Esophagus muscularis mucosa (tissue), 4 donors: ENCODE results near the gene EFR3B. TPM values are rescaled to one million over a fixed set of nuclear protein-coding genes. Genes with fewer than 3 reads are reported as not detected.

Experiments used
- DNase-seq: peaks from one replicate; pipeline ENCODE4 v3.0.0-alpha.2; 2017; ENCODE audit errors: extremely low spot score
- H3K27ac ChIP-seq, 4 donors: fragments of 200-600 bp; sonication (generic); replicated peaks in 1 of 4; 1 replicate in 3 of 4; 2 replicates in 1 of 4; pipeline ENCODE4 v1.5.1; 2016 to 2019; ENCODE audit warnings: mild to moderate bottlenecking in 1 of 4
- H3K27me3 ChIP-seq, 4 donors: fragments of 200-600 bp; sonication (generic); one replicate each; pipeline versions ENCODE4 v1.5.1 to v1.6.0; 2016 to 2019
- H3K36me3 ChIP-seq, 4 donors: fragments of 200-600 bp; sonication (generic); one replicate each; pipeline ENCODE4 v1.5.1; 2016 to 2019
- H3K4me1 ChIP-seq, 4 donors: fragments of 200-600 bp; sonication (generic); one replicate each; pipeline ENCODE4 v1.5.1; 2016 to 2019
- H3K4me3 ChIP-seq, 4 donors: fragments of 200-600 bp; sonication (generic); 1 replicate in 2 of 4; 2 replicates in 2 of 4; pipeline ENCODE4 v1.5.1; 2016 to 2019; ENCODE audit warnings: mild to moderate bottlenecking in 4 of 4, moderate library complexity in 1 of 4
- H3K9me3 ChIP-seq, 4 donors: fragments of 200-600 bp; sonication (generic); 1 replicate in 3 of 4; 2 replicates in 1 of 4; pipeline ENCODE4 v1.5.1; 2016 to 2019
- EP300 ChIP-seq: sonication (generic); formaldehyde crosslinking; IDR thresholded peaks from one replicate; pipeline ENCODE4 v1.6.1; 2017; ENCODE audit warnings: antibody characterized with exemption
- POLR2A ChIP-seq: fragments of 450-650 bp; IDR thresholded peaks from one replicate; pipeline ENCODE4 v1.6.1; 2017; ENCODE audit warnings: antibody characterized with exemption, moderate library complexity, mild to moderate bottlenecking, low read depth
- POLR2AphosphoS5 ChIP-seq, 2 donors: sonication (generic); formaldehyde crosslinking; IDR thresholded peaks; one replicate each; pipeline ENCODE4 v1.6.1; 2017; ENCODE audit warnings: antibody characterized with exemption in 2 of 2
- WGBS: methylation state at CpG from one replicate; pipeline ENCODE4 v1.1.5; 2018; 5-methylcytosine and 5-hydroxymethylcytosine counted together
- intact Hi-C: fragments of 100-400 bp; cut with DNase I; formaldehyde crosslinking; loops from one replicate; pipeline ENCODE4 v1.15.1; 2023
- total RNA-seq, 4 donors: library from RNA; depleted of rRNA; stranded (reverse); fragments of >200 nt; gene quantifications; one replicate each; pipeline versions ENCODE4 v1.1.0 to v1.2.1, GENCODE V29; 2016
- TF ChIP-seq, protein P1 (sequence below), 3 experiments: fragments of 200-600 bp in 2 of 3; fragments of 450-650 bp in 1 of 3; sonication (generic) in 2 of 3; IDR thresholded peaks; one replicate each; pipeline ENCODE4 v1.5.1; 2017 to 2019; ENCODE audit warnings: antibody characterized with exemption in 3 of 3, mild to moderate bottlenecking in 2 of 3, moderate library complexity in 1 of 3

EFR3B gene
- total RNA-seq, 4 donors from 2014 or later: 0.65 to 2.9 (median 1.00) TPM

DNA sequence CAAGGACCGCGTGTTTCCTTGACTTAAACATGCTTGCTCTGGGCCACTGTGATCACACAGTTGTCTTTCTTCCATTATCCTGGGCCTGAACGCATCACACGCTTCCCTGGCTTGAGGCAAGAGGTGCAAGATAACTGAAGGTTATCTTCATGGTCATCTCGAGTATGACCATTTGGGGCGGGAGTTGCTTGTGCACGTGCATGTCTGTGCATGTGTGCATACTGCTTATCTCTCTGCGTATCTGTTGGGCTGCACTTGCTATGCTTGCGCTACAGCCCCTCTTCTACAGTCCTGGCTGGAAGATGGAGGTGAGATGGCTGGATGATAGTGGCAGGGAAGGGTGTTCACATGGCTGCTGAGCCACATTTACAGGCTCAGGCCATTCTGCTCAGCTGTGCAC is 27.2 kb upstream of the EFR3B start:
- 97% methylated on average over 9 of the region's 9 CpGs for WGBS
- TF ChIP-seq EP300 (no peak), POLR2AphosphoS5 (IDR thresholded peaks at IDR 0.05) (no peak), POLR2A (no peak)
- TF ChIP-seq, protein P1, sequence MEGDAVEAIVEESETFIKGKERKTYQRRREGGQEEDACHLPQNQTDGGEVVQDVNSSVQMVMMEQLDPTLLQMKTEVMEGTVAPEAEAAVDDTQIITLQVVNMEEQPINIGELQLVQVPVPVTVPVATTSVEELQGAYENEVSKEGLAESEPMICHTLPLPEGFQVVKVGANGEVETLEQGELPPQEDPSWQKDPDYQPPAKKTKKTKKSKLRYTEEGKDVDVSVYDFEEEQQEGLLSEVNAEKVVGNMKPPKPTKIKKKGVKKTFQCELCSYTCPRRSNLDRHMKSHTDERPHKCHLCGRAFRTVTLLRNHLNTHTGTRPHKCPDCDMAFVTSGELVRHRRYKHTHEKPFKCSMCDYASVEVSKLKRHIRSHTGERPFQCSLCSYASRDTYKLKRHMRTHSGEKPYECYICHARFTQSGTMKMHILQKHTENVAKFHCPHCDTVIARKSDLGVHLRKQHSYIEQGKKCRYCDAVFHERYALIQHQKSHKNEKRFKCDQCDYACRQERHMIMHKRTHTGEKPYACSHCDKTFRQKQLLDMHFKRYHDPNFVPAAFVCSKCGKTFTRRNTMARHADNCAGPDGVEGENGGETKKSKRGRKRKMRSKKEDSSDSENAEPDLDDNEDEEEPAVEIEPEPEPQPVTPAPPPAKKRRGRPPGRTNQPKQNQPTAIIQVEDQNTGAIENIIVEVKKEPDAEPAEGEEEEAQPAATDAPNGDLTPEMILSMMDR (IDR thresholded peaks at IDR 0.05): no peak
- H3K9me3 ChIP-seq: no peaks in the 10 kb centered on the region

DNA sequence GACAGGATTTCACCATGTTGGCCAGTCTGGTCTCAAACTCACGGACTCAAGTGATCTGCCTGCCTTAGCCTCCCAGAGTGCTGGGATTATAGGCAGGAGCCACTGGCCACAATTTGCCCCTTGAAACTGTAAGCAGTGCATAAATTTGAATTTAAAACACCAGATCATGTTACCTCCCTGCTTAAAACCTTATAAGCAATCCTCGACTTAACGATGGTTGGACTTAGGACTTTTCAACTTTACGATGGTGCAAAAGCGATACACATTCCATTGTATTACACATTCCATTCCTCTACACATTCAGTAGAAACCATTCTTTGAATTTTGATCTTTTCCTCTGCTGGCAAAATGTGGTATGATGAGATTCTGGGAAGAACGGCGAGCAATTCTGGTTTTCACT is 23.2 kb upstream of the EFR3B start:
- 96% methylated on average over 7 of the region's 7 CpGs for WGBS
- Histone ChIP-seq H3K4me1 (no peaks in the 10 kb centered on the region), H3K36me3 (no peaks in the 10 kb centered on the region), H3K9me3 (no peaks in the 10 kb centered on the region), H3K4me3 (no peak overlapping the region), H3K27ac (no peak overlapping the region), H3K27me3 (no peaks in the 10 kb centered on the region)
- no peak for DNase-seq
- intact Hi-C loops: no loop called here
- TF ChIP-seq, protein P1 (IDR thresholded peaks at IDR 0.05): no peak
- TF ChIP-seq EP300 (no peak), POLR2AphosphoS5 (IDR thresholded peaks at IDR 0.05) (no peak), POLR2A (no peak)

More for the DNA sequence above, 27.2 kb upstream of the EFR3B start:
- DNase-seq: no peak
- no peak overlapping the region for H3K4me3 ChIP-seq
- H3K27ac ChIP-seq: no peak overlapping the region
- H3K4me1 ChIP-seq: no peaks in the 10 kb centered on the region
- H3K36me3 ChIP-seq: no peaks in the 10 kb centered on the region
- H3K27me3 ChIP-seq: no peaks in the 10 kb centered on the region
- intact Hi-C loops: no loop called here

DNA sequence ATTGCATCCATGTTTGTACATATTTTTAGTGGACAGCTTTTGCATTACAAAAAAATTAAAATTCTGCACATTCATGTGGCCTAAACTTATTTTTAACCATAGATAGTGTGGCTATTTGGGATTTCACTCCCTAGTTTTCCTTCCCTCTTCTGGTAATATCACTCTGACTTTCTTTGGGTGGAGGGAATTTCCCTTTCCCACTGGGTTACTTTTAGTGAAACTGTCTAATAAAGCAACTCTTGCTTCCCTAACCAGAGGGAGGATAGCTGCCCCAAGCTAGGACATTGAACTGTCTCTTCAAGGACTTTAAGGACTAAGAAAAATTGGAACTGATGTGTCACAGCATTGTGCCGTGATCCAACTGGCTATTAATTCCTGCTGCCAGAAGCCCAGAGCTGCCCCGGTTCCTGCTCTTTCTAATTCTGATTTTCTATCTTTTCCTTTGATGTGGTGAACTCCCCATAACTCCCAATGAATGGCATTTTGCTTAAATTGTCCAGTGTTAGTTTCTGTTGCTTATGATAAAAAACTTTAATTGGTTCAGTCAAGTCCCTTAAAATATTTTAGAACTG is 20.0 kb upstream of the EFR3B start:
- no peaks in the 10 kb centered on the region for H3K4me1 ChIP-seq
- no peaks in the 10 kb centered on the region for H3K9me3 ChIP-seq
- no peaks in the 10 kb centered on the region for H3K27me3 ChIP-seq
- DNase-seq: no peak
- no peak overlapping the region for H3K27ac ChIP-seq
- intact Hi-C loops: no loop called here
- H3K4me3 ChIP-seq: no peak overlapping the region
- no peaks in the 10 kb centered on the region for H3K36me3 ChIP-seq
- TF ChIP-seq POLR2A (no peak), EP300 (no peak), POLR2AphosphoS5 (IDR thresholded peaks at IDR 0.05) (no peak)
- TF ChIP-seq, protein P1 (IDR thresholded peaks at IDR 0.05): no peak
- 100% methylated on average over 2 of the region's 2 CpGs for WGBS

DNA sequence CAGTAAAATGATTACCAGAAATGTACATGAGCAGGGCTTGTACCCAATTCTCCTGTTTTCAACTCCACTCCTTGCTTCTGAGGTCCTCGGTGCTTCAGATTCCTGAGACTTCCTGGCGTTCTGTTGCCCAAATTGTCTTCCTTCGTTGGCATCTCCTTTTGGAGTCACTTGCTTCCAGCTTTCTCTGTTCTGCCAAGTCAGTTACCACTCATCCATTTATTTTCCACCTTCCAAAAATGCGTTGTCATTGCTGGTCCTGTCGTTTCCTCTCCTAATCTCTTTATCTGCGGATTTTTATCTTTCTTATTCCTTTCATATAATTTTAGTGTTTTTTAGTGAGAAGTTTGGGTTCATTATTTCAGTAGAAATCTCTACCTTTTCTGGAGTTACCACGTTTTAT is 18.5 kb upstream of the EFR3B start:
- intact Hi-C loops: no loop called here
- Histone ChIP-seq H3K36me3 (no peaks in the 10 kb centered on the region), H3K9me3 (no peaks in the 10 kb centered on the region), H3K4me1 (no peaks in the 10 kb centered on the region), H3K4me3 (no peak overlapping the region), H3K27ac (no peak overlapping the region), H3K27me3 (no peaks in the 10 kb centered on the region)
- no peak for DNase-seq
- WGBS: 81% methylated on average over 7 of the region's 7 CpGs
- TF ChIP-seq POLR2AphosphoS5 (IDR thresholded peaks at IDR 0.05): no peak
- TF ChIP-seq EP300: no peak
- TF ChIP-seq POLR2A: no peak
- TF ChIP-seq, protein P1 (IDR thresholded peaks at IDR 0.05): no peak
